GM12891 (cell line): ENCODE measurements around the gene TSPAN15.

Experiments
- PAX5 ChIP-seq: IDR thresholded peaks from 2 replicates; pipeline ENCODE4 v1.6.1; 2011; ENCODE audit warnings: low read length, moderate library complexity, mild to moderate bottlenecking; ENCODE audit not compliant: insufficient read depth, severe bottlenecking
- POLR2A ChIP-seq: IDR thresholded peaks from 2 replicates; pipeline ENCODE4 v1.6.1; 2011; ENCODE audit warnings: low read depth, low read length, control low read depth
- POLR2AphosphoS5 ChIP-seq: IDR thresholded peaks from 2 replicates; pipeline ENCODE4 v1.6.1; 2011; ENCODE audit warnings: low read depth, low read length, control low read depth
- POU2F2 ChIP-seq: IDR thresholded peaks from 2 replicates; pipeline ENCODE4 v1.6.1; 2011; ENCODE audit warnings: low read depth, mild to moderate bottlenecking, control low read depth, low read length, moderate library complexity
- SPI1 ChIP-seq: IDR thresholded peaks from 2 replicates; pipeline ENCODE4 v1.6.1; 2011; ENCODE audit warnings: low read depth, low read length, control low read depth
- TAF1 ChIP-seq: IDR thresholded peaks from 2 replicates; pipeline ENCODE4 v1.6.1; 2011; ENCODE audit warnings: low read depth, low read length, control low read depth

- TF ChIP-seq POLR2A (no peak), POLR2AphosphoS5 (no peak), SPI1 (no peak), POU2F2 (no peak), TAF1 (no peak), PAX5 (no peak)
Observed at GRCh38 chr10:69486922-69487730, 35.9 kb downstream of the TSPAN15 start.
